GM23338 (cell line): ENCODE data around the gene ABO.

Experiments
- CREB1 ChIP-seq: fragments of 250-450 bp; sonication (Bioruptor Pico); IDR thresholded peaks from 2 replicates; pipeline ENCODE4 v1.5.0; 2020; ENCODE audit warnings: low read depth, mild to moderate bottlenecking, moderate library complexity
- EZH2 ChIP-seq: fragments of 200-600 bp; sonication (generic); IDR thresholded peaks from one replicate; pipeline ENCODE4 v1.8.0; 2017; ENCODE audit warnings: antibody characterized with exemption, mild to moderate bottlenecking, low read depth; ENCODE audit not compliant: unreplicated experiment
- EZH2phosphoT487 ChIP-seq: fragments of 200-600 bp; sonication (generic); IDR thresholded peaks from one replicate; pipeline ENCODE4 v1.8.1; 2018; ENCODE audit warnings: antibody characterized with exemption; ENCODE audit not compliant: unreplicated experiment
- JUNB ChIP-seq: IDR thresholded peaks from one replicate; pipeline ENCODE4 v1.6.1; 2016; ENCODE audit warnings: antibody characterized with exemption; ENCODE audit not compliant: unreplicated experiment
- POLR2AphosphoS5 ChIP-seq: IDR thresholded peaks from 2 replicates; pipeline ENCODE4 v1.6.1; 2016; ENCODE audit warnings: antibody characterized with exemption, low read depth
- TF ChIP-seq, protein P1 (sequence below), 2 experiments: fragments of 200-600 bp in 1 of 2; sonication (generic) in 1 of 2; conservative IDR thresholded peaks; 2 replicates each; pipeline versions ENCODE4 v1.5.1 to v1.6.1; 2016 to 2017; ENCODE audit warnings: antibody characterized with exemption in 2 of 2, low read depth in 2 of 2, mild to moderate bottlenecking in 2 of 2, moderate library complexity in 1 of 2
- TF ChIP-seq, protein P2 (sequence below): IDR thresholded peaks from one replicate; pipeline ENCODE4 v1.6.1; 2018; ENCODE audit warnings: antibody characterized with exemption; ENCODE audit not compliant: unreplicated experiment

DNA sequence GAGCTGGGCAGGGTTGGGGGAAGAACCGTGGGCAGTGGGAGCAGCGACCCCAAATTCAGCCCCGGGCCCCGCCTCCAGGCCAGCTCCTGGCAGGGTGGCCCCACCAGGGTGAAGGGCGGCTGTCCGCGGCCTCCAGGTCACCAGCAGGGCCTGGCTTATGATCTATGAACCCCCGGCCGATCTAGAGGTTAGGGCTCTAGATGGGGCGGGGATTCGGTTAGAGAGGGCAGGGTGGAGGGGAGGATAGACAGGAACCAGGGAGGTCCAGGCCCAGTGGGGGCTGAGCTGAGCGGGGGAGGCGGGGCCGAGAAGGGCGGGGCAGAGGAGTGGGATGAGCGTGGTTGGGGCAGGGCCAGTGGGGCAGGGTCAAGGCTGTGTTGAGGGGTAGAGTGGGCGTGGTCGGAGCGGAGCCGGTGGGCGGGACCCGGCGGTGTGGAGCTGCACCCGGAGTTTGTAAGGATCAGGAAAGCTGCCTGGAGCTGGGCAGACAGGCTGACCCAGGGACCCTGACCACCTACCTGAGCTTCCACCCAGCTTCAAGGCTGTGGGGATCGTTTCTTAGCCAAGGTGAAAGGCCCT is 36.6 kb downstream of the ABO start:
- TF ChIP-seq, protein P1, sequence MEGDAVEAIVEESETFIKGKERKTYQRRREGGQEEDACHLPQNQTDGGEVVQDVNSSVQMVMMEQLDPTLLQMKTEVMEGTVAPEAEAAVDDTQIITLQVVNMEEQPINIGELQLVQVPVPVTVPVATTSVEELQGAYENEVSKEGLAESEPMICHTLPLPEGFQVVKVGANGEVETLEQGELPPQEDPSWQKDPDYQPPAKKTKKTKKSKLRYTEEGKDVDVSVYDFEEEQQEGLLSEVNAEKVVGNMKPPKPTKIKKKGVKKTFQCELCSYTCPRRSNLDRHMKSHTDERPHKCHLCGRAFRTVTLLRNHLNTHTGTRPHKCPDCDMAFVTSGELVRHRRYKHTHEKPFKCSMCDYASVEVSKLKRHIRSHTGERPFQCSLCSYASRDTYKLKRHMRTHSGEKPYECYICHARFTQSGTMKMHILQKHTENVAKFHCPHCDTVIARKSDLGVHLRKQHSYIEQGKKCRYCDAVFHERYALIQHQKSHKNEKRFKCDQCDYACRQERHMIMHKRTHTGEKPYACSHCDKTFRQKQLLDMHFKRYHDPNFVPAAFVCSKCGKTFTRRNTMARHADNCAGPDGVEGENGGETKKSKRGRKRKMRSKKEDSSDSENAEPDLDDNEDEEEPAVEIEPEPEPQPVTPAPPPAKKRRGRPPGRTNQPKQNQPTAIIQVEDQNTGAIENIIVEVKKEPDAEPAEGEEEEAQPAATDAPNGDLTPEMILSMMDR (conservative IDR thresholded peaks at IDR 0.05; ENCODE audit: low read depth in 2 of 2): no peak
- TF ChIP-seq, protein P2, sequence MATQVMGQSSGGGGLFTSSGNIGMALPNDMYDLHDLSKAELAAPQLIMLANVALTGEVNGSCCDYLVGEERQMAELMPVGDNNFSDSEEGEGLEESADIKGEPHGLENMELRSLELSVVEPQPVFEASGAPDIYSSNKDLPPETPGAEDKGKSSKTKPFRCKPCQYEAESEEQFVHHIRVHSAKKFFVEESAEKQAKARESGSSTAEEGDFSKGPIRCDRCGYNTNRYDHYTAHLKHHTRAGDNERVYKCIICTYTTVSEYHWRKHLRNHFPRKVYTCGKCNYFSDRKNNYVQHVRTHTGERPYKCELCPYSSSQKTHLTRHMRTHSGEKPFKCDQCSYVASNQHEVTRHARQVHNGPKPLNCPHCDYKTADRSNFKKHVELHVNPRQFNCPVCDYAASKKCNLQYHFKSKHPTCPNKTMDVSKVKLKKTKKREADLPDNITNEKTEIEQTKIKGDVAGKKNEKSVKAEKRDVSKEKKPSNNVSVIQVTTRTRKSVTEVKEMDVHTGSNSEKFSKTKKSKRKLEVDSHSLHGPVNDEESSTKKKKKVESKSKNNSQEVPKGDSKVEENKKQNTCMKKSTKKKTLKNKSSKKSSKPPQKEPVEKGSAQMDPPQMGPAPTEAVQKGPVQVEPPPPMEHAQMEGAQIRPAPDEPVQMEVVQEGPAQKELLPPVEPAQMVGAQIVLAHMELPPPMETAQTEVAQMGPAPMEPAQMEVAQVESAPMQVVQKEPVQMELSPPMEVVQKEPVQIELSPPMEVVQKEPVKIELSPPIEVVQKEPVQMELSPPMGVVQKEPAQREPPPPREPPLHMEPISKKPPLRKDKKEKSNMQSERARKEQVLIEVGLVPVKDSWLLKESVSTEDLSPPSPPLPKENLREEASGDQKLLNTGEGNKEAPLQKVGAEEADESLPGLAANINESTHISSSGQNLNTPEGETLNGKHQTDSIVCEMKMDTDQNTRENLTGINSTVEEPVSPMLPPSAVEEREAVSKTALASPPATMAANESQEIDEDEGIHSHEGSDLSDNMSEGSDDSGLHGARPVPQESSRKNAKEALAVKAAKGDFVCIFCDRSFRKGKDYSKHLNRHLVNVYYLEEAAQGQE: no peak
- TF ChIP-seq JUNB: no peak
- no peak for TF ChIP-seq CREB1
- no peak for TF ChIP-seq EZH2
- peak; percentile 40; the same call in 1 of the 2 replicates for TF ChIP-seq POLR2AphosphoS5
- TF ChIP-seq EZH2phosphoT487: no peak
